Spleen (tissue), 7 donors: ENCODE data around the gene HOMEZ.
"Not testable (repeated sequence)": the region's sequence is repeated elsewhere in the genome, so short reads cannot be mapped to it uniquely, and the experiment has no call there.

ENCODE experiments used
- CTCF ChIP-seq, 11 experiments: fragments of 200-600 bp in 7 of 11; fragments of 450-650 bp in 4 of 11; sonication (generic) in 4 of 11; IDR thresholded peaks in 8 of 11; conservative IDR thresholded peaks in 3 of 11; 1 replicate in 7 of 11; 2 replicates in 4 of 11; pipeline versions ENCODE4 v1.4.0 to v1.8.0; 2016 to 2021; ENCODE audit warnings: antibody characterized with exemption in 11 of 11, inconsistent platforms in 4 of 11, mild to moderate bottlenecking in 1 of 11
- POLR2A ChIP-seq, 3 donors: fragments of 450-650 bp; IDR thresholded peaks; one replicate each; pipeline ENCODE4 v1.5.1; 2017; ENCODE audit warnings: antibody characterized with exemption in 3 of 3, mild to moderate bottlenecking in 1 of 3
- POLR2AphosphoS5 ChIP-seq, 3 donors: sonication (generic); formaldehyde crosslinking; IDR thresholded peaks; one replicate each; pipeline ENCODE4 v1.5.1; 2017; ENCODE audit warnings: antibody characterized with exemption in 3 of 3
- donor health status: DM: no; HTN: no; CAD: no; lungs with moderate emphysema.
- donor health status: DM: no; HTN: no; CAD: no.
- donor health status: DM: no; HTN: no; CAD: no.

DNA sequence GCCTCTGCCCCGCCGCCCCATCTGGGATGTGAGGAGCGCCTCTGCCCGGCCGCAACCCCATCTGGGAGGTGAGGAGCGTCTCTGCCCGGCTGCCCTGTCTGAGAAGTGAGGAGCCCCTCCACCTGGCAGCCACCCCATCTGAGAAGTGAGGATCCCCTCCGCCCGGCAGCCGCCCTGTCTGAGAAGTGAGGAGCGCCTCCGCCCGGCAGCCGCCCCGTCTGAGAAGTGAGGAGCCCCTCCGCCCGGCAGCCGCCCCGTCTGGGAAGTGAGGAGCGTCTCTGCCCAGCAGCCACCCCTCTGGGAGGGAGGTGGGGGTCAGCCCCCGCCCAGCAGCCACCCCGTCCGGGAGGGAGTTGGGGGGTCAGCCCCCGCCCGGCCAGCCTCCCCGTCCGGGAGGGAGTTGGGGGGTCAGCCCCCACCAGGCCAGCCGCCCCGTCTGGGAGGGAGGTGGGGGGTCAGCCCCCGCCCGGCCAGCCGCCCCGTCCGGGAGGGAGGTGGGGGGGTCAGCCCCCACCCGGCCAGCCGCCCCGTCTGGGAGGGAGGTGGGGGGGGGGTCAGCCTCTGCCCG, 53.6 kb downstream of the HOMEZ start:
- not testable (repeated sequence) for TF ChIP-seq POLR2AphosphoS5 (IDR thresholded peaks at IDR 0.05); CTCF (IDR thresholded peaks at IDR 0.05 in 8 of 11, conservative IDR thresholded peaks at IDR 0.05 in 3 of 11); POLR2A (IDR thresholded peaks at IDR 0.05)
